ENCODE results near the gene KDM2B. TPM values are rescaled to one million over a fixed set of nuclear protein-coding genes. Genes with fewer than 3 reads are reported as not detected.
"Not testable (repeated sequence)": the region's sequence is repeated elsewhere in the genome, so short reads cannot be mapped to it uniquely, and the experiment has no call there.

The KDM2B gene
- total RNA-seq, 2 donors from 2014 or later: 14.7 to 24.5 TPM

GRCh38 chr12:121494093-121494787, 86.6 kb downstream of the KDM2B start:
- H3K9me3 ChIP-seq: no peaks in the 10 kb centered on the region
- no peaks in the 10 kb centered on the region for H3K4me1 ChIP-seq
- no peaks in the 10 kb centered on the region for H3K36me3 ChIP-seq
- no peak overlapping the region for H3K9ac ChIP-seq (ENCODE audit: low read depth in 2 of 2, low read length in 2 of 2)
- no peak overlapping the region for H3K4me3 ChIP-seq
- intact Hi-C loops (cut with DNase I): loop anchor here (5.0 kb wide), 1 partner anchor 188 kb away; no protein-coding TSS in a partner anchor
- peak; percentile 70 for TF ChIP-seq CTCF (IDR thresholded peaks at IDR 0.05)
- peak; percentile 43 for DNase-seq
- H3K27me3 ChIP-seq: no peaks in the 10 kb centered on the region
- H3K27ac ChIP-seq: no peak overlapping the region

GRCh38 chr12:121490401-121491281, 90.2 kb downstream of the KDM2B start:
- TF ChIP-seq CTCF (IDR thresholded peaks at IDR 0.05): no peak
- Histone ChIP-seq H3K36me3 (no peaks in the 10 kb centered on the region), H3K4me3 (no peak overlapping the region), H3K27me3 (no peaks in the 10 kb centered on the region), H3K9ac (ENCODE audit: low read depth in 2 of 2, low read length in 2 of 2) (no peak overlapping the region), H3K9me3 (no peaks in the 10 kb centered on the region), H3K27ac (no peak overlapping the region), H3K4me1 (no peaks in the 10 kb centered on the region)
- intact Hi-C loops (cut with DNase I): loop anchor here (5.0 kb wide), 1 partner anchor 192 kb away; no protein-coding TSS in a partner anchor
- no peak for DNase-seq

- TF ChIP-seq CTCF (IDR thresholded peaks at IDR 0.05): no peak
Measured at GRCh38 chr12:121489874-121490273, 90.9 kb downstream of the KDM2B start.

GRCh38 chr12:121484967-121485366, 95.9 kb downstream of the KDM2B start:
- intact Hi-C loops (cut with DNase I): no loop called here
- no peaks in the 10 kb centered on the region for H3K9me3 ChIP-seq
- DNase-seq: no peak
- H3K36me3 ChIP-seq: no peaks in the 10 kb centered on the region
- no peaks in the 10 kb centered on the region for H3K27me3 ChIP-seq
- H3K9ac ChIP-seq (ENCODE audit: low read depth in 2 of 2, low read length in 2 of 2): no peak overlapping the region
- no peak for TF ChIP-seq CTCF (IDR thresholded peaks at IDR 0.05)
- no peak overlapping the region for H3K4me3 ChIP-seq
- H3K27ac ChIP-seq: no peak overlapping the region
- no peaks in the 10 kb centered on the region for H3K4me1 ChIP-seq

More at GRCh38 chr12:121489874-121490273, 90.9 kb downstream of the KDM2B start:
- H3K4me1 ChIP-seq: no peaks in the 10 kb centered on the region
- no peak overlapping the region for H3K9ac ChIP-seq (ENCODE audit: low read depth in 2 of 2, low read length in 2 of 2)
- DNase-seq: no peak
- H3K4me3 ChIP-seq: no peak overlapping the region
- H3K27ac ChIP-seq: no peak overlapping the region
- intact Hi-C loops (cut with DNase I): loop anchor here (5.0 kb wide), 1 partner anchor 192 kb away; no protein-coding TSS in a partner anchor
- no peaks in the 10 kb centered on the region for H3K36me3 ChIP-seq
- H3K27me3 ChIP-seq: no peaks in the 10 kb centered on the region
- H3K9me3 ChIP-seq: no peaks in the 10 kb centered on the region

- intact Hi-C loops (cut with DNase I); DNase-seq; H3K4me1 ChIP-seq; H3K27ac ChIP-seq; H3K9me3 ChIP-seq; H3K4me3 ChIP-seq; H3K9ac ChIP-seq (ENCODE audit: low read depth in 2 of 2, low read length in 2 of 2); H3K27me3 ChIP-seq; H3K36me3 ChIP-seq: not testable (repeated sequence)
Measured at GRCh38 chr12:121484564-121484963, 96.3 kb downstream of the KDM2B start.
